Head of caudate nucleus (tissue), 42 donors: Measurements from ENCODE around the gene SRPK3.

Experiments
- DNase-seq, 42 donors: peaks; one replicate each; pipeline versions ENCODE4 v3.0.0 to v3.0.0-alpha.2; 2020 to 2021; ENCODE audit warnings: mixed read lengths in 7 of 42
- intact Hi-C: fragments of 100-400 bp; cut with DNase I; formaldehyde crosslinking; loops from one replicate; pipeline ENCODE4 v1.15.0; 2022

The SRPK3 gene

GRCh38 chrX:153794897-153795816, 14.3 kb downstream of the SRPK3 start:
- intact Hi-C loops: no loop called here
- peak in 3 of 42 donors; percentile 7 to 34 (median 18) for DNase-seq

GRCh38 chrX:153797415-153798015, 16.7 kb downstream of the SRPK3 start:
- intact Hi-C loops: no loop called here
- DNase-seq: no peak

- intact Hi-C loops: no loop called here
- no peak for DNase-seq
Measured at GRCh38 chrX:153799326-153799725, 18.5 kb downstream of the SRPK3 start.

- peak in 5 of 42 donors; percentile 32 to 48 (median 41) for DNase-seq
- intact Hi-C loops: no loop called here
Measured at GRCh38 chrX:153800177-153800722, 19.4 kb downstream of the SRPK3 start.

GRCh38 chrX:153800746-153801145, 19.9 kb downstream of the SRPK3 start:
- no peak for DNase-seq
- intact Hi-C loops: no loop called here

GRCh38 chrX:153801669-153802068, 20.8 kb downstream of the SRPK3 start:
- intact Hi-C loops: no loop called here

GRCh38 chrX:153802513-153803045, 21.7 kb downstream of the SRPK3 start:
- no peak for DNase-seq
- intact Hi-C loops: no loop called here

More at GRCh38 chrX:153801669-153802068, 20.8 kb downstream of the SRPK3 start:
- no peak for DNase-seq

GRCh38 chrX:153803211-153804099, 22.6 kb downstream of the SRPK3 start:
- no peak for DNase-seq
- intact Hi-C loops: no loop called here

- intact Hi-C loops: no loop called here
- DNase-seq: no peak
Measured at GRCh38 chrX:153804100-153804595, 23.3 kb downstream of the SRPK3 start.

- intact Hi-C loops: no loop called here
- DNase-seq: no peak
Measured at GRCh38 chrX:153804621-153805020, 23.8 kb downstream of the SRPK3 start.

- intact Hi-C loops: no loop called here
Measured at GRCh38 chrX:153805436-153805835, 24.6 kb downstream of the SRPK3 start.

GRCh38 chrX:153806999-153807575, 26.2 kb downstream of the SRPK3 start:
- intact Hi-C loops: no loop called here
- DNase-seq: no peak

More at GRCh38 chrX:153805436-153805835, 24.6 kb downstream of the SRPK3 start:
- DNase-seq: no peak

- intact Hi-C loops: no loop called here
- DNase-seq: no peak
Measured at GRCh38 chrX:153807976-153808375, 27.1 kb downstream of the SRPK3 start.

GRCh38 chrX:153812220-153812619, 31.4 kb downstream of the SRPK3 start:
- peak in 40 of 42 donors; percentile 18 to 87 (median 64) for DNase-seq
- intact Hi-C loops: no loop called here

- intact Hi-C loops: no loop called here
- DNase-seq: no peak
Measured at GRCh38 chrX:153813161-153813560, 32.3 kb downstream of the SRPK3 start.

- intact Hi-C loops: no loop called here
- no peak for DNase-seq
Measured at GRCh38 chrX:153814591-153815315, 33.9 kb downstream of the SRPK3 start.

- DNase-seq: no peak
- intact Hi-C loops: no loop called here
Measured at GRCh38 chrX:153816831-153817690, 36.2 kb downstream of the SRPK3 start.
